ENCODE data around the gene PRR4.

- TF ChIP-seq POLR2AphosphoS5 (IDR thresholded peaks at IDR 0.05; ENCODE audit: borderline replicate concordance, low read depth, low read length) (no peak), EZH2 (IDR thresholded peaks at IDR 0.05) (no peak)
Observed at GRCh38 chr12:10824957-10825356, 24.3 kb downstream of the PRR4 start.

Measured in SK-N-MC (cell line).